GM19193 (cell line): ENCODE results near the gene LDB2.

Experiments used
- POLR2A ChIP-seq: IDR thresholded peaks from 4 replicates; pipeline ENCODE4 v1.6.1; 2011; ENCODE audit not compliant: insufficient read depth, insufficient read length; ENCODE audit errors: extremely low read depth

LDB2 gene

DNA sequence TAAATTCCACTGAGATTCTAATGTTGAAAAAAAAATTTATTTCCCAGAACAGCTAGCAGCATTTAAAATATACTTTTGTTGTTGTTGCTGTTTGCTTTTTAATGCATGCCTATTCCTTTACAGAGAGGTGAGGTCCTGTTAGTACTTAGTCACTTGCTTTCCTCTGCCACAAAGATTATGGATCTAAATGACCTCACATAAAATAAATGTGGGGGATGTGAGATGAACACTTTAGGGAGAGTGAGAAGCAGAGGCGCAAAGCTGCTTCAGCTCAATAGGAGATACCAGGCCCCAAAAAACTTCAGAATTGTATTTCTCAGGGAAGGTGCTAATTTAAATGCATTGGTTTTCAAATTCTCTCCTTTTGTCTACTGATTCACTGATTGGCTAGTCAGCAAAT is 4.0 kb downstream of the LDB2 start:
- TF ChIP-seq POLR2A = no peak

DNA sequence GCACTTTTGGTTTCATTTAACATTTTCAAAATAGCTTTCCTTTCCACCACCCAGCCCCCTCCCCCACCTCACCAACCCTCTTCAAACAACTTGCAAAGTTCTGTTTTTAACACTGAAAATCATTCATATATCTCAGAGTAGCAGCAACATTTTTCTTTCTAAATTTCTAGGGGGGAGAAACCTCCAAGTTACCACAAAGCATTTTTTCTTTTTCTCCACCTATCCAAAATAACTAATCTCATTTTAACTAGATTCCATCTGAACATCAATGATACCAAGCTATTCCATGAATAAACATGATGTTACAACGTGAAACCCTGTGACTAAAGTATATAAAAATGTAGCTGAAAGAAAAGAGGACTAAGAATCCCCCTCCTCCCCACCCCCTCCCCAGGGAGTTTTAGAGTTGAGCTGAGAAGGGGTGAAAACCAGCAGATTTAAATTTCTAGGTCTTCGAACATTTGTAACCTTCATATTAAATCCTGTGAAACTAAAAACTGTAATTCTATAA is 5.2 kb downstream of the LDB2 start:
- TF ChIP-seq POLR2A = no peak

DNA sequence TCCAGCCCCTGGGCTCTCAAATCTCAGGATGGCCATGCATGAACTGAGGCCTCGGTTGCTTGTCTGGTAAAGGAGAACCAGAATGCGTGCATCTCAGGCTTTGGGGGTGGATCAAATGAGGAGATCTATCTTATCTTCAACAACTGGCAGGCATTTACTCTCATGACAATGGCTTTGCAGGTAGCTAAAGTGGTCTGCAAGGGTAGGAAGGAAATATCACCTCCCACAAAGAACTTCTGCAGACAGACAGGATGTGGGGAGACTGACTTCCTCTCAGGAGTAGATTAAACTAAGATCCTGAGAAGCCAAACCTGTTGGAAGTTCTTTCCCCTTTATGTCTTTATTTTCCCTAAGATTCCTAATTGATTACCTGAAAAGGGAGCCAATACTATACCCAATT is 7.8 kb downstream of the LDB2 start:
- TF ChIP-seq POLR2A = no peak

DNA sequence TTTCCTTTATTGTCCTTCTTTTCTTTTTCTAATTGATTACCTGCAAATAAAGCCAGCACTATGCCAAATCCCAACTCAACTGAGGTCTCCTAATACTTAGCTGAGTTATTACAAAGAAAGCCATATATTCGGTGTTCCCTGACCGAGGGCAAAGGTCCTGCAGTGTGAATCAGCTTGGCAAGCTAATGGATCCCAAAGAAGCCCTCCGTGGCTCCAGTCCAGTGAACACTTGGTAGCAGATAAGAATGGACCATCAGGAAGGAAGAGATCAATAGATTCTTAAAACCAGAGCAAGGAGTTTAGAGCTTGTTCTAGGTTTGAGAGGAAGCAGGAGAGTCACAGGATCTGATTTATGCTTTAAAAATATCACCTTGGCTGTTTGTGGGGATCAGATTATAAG is 8.5 kb downstream of the LDB2 start:
- TF ChIP-seq POLR2A = no peak

DNA sequence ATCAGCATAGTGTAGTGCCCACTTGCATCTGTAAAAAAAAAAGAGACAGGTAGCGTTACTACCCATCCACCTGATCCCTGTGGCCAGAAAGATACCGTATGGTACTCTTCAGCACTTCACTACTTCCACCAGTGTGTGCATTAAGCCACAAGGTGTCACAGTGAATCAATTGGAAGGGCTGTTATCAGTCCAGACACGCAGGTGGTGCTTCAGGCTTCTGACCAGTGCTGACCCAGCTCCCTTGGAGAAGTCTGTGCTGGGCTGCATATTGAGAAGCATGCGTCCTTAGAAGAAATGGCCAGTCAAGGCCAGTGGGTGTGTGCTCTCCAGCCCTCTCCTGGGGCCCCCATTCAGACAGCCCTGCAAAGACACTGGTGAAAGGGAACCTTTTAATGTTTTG is 10.6 kb downstream of the LDB2 start:
- TF ChIP-seq POLR2A = no peak

DNA sequence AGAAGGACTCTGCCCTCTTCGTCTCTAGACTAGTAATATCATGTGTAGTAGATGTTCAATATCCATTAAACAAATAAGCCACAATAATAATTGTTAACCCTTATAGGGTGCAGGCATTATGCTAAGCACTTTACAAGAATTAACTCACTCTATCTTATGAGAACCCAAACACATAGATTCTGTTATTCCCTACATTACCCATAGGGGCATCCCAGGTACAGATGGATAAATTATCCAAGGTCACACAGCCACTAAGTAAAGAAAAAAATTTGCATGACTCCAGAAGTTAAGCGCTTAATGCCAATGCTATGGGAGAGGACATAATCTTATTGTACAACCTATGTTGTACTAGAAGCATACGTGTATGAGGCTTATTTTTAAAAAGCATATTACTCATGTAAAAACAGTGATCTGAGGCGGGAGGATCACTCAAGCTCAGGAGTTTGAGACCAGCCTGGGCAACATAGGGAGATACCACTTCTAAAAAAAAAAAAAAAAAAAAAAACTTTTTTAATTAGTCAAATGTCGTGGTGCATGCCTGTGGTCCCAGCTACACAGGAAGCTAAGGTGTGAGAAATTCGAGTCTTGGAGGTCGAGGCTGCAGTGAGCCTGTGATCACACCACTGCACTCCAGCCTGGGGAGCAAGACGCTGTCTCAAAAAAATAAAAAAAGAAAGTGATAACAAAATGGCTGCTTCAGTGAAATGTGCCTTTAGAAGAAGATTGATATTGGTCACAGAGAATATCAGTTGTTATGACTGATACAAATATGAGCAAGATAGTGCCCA is 13.6 kb downstream of the LDB2 start:
- no peak for TF ChIP-seq POLR2A

DNA sequence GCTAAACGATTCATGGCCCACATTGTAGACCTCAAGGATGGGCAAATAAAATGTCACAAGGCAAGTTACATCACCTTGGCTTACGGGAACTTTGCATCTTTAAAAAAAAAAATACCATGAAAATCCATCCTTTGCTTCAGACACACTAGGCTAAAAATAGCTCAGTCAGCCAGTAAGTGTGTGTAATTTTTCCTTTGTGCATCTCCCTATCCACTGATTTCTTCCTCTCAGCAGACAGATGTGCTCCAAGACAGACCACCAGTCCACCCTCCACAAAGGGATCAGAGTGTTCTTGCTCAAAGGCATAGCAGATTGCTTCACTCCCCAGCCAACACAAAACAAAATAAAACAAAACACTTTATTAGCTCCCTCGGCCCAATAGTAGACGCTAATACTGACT is 14.6 kb downstream of the LDB2 start:
- TF ChIP-seq POLR2A = no peak

DNA sequence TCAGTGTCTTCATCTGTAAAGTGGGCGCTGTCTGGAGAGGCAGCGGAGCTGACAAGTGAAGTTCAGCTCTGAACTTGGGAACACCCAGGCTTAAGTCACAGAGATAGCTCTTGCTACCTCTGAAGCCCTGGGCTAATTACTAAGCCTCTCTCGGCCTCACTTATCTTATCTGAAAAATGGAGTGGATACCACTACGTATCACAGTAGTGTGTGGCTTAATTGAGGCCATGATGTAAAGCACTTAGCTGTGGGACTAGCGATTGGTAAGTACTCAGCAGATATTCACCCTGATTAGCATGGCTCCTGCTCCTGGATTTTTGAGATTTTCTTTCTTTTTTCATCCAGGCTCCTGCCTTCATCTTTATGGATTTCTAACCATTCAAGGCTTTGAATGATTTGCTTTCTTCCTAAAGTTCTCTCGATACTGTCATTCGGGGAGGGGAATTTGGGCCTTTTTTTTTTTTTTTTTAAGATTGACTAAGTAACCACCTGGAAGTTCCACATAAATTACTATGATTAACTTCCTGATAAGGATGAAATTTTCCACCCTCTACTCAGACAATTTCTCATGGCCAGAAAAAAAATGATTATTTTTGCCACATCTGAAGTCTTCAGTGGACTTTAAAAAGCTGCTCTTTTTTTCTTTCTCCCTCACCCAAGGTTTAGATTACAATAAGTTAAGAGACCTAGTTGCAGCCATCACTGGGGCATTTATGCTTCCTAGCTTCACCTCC is 17.1 kb downstream of the LDB2 start:
- TF ChIP-seq POLR2A = no peak

DNA sequence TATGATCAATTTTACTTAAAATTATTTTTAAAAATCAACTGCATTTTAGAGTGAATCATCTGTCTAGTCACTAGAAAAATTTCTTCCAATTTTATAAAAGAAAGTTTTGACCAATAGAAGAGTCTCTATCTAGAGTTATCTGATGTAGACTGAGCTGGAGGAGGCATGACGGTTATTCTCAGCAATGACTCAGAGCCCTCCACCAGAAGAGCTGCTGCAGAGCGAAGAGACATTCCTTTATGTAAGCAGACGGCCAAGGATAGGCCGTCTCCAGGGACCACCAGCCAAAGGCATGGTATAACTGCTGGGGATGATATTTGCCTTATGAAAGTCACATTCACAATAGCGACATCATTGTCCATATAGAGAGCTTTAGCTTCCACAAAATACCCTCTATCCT is 23.0 kb downstream of the LDB2 start:
- TF ChIP-seq POLR2A = no peak

DNA sequence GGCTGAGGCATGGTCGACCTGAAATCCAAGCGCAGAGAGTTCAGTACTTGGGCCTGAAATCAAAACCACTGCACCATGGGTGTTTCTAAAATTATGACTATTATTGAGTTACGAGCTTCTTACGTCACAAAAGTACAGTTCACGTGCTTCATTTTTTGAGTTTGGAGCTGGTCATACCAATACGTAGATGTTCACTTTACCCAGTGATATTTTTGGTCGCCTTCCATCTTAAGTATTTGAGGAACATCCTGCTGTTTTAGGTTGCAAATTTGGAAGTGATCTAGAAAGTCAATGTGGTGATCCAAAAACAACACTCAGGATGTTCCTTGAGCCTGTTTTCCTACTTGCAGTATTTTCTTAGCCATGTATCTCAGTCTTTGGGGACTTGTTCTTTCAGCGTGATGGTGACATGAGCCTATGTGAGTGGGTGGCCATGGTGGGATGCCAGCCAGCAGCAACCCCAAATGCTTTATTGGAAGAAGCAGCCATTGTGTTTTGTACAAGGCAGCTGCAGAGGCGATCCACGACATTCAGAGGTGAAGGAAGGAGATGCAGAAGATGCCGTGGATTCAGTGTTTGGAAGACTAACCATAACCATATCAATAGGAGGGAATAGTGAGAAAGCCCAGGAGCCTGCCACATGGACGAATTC is 28.7 kb downstream of the LDB2 start:
- no peak for TF ChIP-seq POLR2A

DNA sequence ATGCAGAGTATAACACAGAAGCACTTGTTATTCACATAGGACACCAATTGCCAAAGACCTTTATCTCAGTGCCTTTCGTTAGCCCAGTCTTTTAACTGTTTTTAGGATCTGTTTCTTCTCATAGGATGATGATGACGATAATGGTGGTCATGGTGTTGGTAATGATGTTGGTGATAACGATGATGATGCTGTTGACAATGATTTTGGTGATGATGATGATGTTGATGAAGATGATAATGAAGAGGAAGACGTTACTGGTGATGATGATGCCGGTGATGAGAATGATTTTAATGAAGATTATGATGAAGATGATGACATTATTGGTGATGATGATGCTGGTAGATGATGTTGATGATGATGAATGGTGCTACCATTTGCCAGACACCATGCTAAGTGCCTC is 29.8 kb downstream of the LDB2 start:
- no peak for TF ChIP-seq POLR2A

DNA sequence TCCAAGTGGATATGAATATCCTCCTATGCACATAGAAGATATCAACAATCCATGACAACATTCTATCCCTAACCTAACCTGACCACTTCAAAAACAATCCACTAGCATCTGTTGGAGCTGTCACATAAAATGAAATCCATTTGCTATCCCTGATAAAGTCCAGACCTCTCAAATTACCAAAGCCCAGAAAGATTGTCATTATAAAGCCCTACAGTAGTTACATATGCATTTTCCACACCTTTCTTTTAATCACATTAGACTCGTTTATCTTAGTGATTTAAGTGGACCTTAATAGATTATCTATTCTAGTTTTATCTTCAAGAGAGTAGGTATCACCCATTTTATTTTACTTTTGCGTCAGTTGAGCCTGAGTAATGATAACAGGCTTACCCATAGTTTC is 30.6 kb downstream of the LDB2 start:
- TF ChIP-seq POLR2A = no peak

DNA sequence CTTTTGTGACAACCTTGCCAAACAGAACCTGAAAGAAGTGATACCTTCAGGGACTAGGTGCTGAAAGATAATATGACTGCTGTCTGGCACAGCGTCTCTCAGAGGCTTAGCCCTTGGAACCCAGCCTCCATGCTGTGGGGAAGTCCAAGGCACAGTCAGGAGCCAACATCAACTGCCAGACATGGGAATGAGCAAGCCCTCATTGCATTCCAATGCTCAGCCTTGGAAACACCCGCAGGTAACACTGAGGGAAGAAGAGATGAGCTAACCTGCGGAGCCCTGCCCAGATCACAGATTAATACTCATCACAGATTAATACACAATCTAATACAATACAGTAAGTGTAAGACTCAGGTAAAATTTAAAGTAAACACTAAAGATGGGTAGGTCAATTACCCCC is 31.5 kb downstream of the LDB2 start:
- TF ChIP-seq POLR2A = no peak

DNA sequence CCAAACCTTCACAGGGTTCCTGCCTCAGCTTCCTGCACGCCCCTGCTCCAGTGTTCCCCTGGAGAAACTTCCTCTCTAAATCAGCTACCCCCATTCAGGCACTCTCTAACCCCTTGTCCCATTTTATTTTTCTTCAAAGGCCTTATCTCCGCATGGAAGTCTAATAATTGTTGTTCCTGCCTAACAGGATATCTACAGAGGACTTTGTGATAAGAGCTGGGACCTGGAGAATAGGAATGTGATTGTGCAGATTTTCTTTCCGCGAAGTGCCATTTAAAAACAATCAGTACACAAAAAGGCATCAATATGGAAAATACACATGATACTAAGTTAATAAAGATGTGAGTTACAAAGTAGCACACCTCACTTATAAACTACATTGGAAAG is 32.6 kb downstream of the LDB2 start:
- no peak for TF ChIP-seq POLR2A

DNA sequence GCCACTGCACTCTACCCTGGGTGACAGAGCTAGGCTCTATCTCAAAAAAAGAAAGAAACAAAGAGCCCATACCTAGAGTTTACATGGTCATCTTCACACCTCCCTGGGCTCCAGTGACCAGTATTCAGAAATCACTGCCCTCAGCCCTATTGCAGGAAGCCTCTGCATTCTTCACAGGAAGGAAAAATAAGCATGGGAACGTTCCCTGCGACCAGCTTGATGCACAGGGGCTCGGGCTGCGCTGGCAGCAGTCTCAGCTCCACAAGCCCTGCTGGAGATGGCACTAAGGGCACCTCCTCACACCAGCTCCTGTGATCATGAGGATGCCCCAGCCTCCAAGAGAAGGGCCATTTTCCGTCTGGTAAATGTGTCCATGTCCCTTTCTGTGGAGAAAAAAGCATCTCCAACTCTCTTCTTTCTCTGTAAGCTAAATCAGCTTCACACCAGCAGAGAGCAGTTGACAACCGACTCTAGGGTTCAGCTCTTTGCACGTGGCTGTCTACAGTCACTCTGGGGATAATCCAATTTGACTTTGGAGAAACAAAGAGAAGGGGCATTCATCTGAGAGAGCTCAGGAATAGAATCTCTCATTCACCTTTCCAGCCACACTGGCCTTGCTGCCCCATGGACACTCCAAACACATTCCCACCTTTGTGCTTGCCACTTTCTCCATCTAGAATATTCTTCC is 33.1 kb downstream of the LDB2 start:
- no peak for TF ChIP-seq POLR2A
